Astrocyte of the cerebellum (primary cell): Measurements from ENCODE around the gene MRPL28.

Experiments
- DNase-seq: peaks from one replicate; pipeline ENCODE4 v3.0.0-alpha.2; 2011; ENCODE audit warnings: low read depth
- H3K4me3 ChIP-seq: 2 replicates; pipeline ENCODE4 v1.5.1; 2011; ENCODE audit warnings: mild to moderate bottlenecking, low read depth, low read length, moderate library complexity
- in situ Hi-C: cut with HindIII; loops from 2 replicates; pipeline ENCODE4 v1.10.0; 2017; ENCODE audit warnings: low sequenced_read_pairs
- TF ChIP-seq, protein P1 (sequence below): IDR thresholded peaks from 2 replicates; pipeline ENCODE4 v1.5.1; 2012; ENCODE audit warnings: low read length, low read depth, moderate library complexity, mild to moderate bottlenecking; ENCODE audit errors: missing control alignments

MRPL28 gene

DNA sequence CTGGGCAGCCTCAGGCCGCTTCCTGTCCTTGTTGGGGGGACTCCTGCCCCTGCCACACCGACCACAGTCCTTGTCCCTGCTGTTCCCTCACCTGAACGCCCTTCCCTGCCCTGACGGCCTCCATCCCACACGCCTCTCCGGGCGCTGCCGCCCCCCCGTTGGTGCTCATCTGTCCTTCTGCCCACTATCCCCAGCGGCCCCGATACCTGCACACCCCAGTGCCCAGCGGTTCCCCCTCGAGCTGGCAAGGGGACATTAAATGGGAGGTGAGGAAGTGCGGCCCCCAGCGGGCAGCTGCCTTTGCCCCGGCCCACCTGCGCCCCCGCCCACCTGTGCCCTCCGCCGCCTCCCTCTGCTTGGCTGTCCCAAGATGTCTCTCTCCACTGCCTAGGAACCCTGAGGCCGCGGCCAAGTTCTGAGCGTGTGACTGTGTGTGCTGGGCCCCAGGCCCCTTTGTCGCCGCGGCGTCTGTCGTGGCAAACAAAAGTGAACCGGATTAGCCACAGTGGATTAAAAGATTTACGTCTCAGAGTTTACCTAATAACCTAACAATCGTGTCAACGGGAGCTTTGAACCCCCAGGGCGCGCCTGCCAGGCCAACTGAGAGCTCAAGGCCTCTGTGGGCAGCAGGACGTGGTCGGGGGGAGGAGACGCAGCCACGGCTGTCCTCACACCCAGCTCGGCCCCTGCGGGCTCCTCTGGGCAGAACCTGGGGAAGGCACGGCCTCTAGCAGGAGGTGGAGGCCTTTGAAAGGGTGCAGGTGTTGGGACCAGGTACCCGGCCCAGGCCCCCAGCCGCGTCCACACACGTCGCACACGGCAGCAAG is 10.3 kb downstream of the MRPL28 start:
- DNase-seq = no peak
- TF ChIP-seq, protein P1, sequence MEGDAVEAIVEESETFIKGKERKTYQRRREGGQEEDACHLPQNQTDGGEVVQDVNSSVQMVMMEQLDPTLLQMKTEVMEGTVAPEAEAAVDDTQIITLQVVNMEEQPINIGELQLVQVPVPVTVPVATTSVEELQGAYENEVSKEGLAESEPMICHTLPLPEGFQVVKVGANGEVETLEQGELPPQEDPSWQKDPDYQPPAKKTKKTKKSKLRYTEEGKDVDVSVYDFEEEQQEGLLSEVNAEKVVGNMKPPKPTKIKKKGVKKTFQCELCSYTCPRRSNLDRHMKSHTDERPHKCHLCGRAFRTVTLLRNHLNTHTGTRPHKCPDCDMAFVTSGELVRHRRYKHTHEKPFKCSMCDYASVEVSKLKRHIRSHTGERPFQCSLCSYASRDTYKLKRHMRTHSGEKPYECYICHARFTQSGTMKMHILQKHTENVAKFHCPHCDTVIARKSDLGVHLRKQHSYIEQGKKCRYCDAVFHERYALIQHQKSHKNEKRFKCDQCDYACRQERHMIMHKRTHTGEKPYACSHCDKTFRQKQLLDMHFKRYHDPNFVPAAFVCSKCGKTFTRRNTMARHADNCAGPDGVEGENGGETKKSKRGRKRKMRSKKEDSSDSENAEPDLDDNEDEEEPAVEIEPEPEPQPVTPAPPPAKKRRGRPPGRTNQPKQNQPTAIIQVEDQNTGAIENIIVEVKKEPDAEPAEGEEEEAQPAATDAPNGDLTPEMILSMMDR = no peak
- in situ Hi-C loops = loop anchor here (5.0 kb wide), 1 partner anchor 38 kb away; no protein-coding TSS in a partner anchor
- H3K4me3 ChIP-seq = no peak overlapping the region

DNA sequence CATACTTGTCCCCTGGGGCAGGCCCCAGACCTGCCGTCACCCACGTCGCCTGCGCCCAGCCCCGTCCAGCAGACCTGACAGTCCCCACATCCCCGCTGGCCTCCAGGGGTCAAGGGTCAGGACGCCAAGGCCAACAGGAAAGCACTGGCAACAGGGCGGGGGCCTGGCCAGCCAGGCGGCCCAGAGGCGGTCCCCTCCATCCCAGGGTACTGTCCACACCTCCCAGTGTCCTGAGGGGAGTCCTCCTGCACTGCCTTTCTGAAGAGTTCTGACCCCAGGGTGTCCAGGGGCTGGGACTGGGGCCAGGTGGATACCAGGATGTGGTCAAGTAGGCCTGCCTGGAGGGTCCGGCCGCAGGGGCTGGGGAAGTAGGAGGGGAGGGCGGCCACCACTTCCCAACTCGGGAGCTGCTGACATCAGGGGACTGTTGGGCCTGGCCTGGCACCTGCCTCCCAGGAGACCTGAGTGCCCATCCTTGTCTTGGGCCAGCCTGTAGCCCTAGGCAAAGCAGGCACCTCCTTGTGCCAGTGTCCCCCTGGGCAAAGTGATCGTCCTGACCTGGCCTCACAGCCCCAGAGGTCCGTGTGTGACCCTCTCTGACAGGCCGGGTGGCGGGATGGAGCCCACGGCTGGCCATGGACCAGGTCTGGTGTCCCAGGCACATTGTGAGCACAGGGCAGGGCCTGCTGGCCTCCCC is 11.1 kb downstream of the MRPL28 start:
- TF ChIP-seq, protein P1 = no peak
- H3K4me3 ChIP-seq = no peak overlapping the region
- DNase-seq = no peak
- in situ Hi-C loops = no loop called here

DNA sequence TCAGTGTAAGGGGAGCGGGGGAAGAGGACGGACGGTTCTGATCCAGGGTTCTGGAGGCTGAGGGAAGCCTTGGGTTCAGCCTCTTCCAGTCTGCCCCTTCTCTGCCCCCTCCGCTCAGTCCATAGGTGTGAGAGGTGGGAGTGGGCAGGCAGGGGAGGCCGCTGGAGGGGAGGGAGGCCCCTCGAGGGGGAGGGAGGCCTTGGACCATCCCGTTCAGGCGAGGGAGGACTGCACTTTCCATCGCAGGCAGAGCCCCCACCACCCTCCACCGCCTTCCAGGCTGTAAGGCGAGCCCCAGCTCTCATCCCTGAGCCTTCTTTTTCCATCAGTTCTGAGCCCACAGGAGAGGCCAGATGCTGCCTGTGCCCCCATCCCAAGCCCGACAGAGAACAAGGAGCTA is 13.6 kb downstream of the MRPL28 start:
- TF ChIP-seq, protein P1 = no peak
- no peak for DNase-seq
- H3K4me3 ChIP-seq = no peak overlapping the region
- in situ Hi-C loops = no loop called here

DNA sequence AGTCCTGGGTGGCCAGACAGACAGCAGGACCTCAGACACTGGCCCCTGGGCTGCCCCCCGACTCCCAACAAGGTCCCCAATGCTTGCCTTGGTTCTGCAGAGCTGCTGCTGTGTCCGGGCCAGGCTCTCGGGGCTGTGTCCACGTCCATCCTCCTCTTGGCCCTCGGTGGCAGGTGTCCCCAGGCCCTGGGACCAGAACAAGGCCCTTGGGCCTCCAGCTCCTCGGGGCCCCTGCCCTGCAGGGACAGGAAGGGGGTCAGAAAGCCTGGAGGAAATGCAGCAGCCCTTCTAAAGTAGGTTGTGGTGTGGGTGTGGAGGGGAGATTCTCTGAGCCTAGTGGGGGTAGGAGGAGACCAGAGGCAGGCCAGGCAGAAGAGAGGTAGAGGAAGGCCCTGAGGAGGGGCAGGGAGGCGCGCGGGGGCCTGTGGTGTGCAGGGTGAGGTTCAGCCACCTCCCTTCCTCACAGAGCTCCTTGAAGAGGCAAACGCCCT is 15.3 kb downstream of the MRPL28 start:
- TF ChIP-seq, protein P1 = no peak
- H3K4me3 ChIP-seq = no peak overlapping the region
- no peak for DNase-seq
- in situ Hi-C loops = no loop called here

DNA sequence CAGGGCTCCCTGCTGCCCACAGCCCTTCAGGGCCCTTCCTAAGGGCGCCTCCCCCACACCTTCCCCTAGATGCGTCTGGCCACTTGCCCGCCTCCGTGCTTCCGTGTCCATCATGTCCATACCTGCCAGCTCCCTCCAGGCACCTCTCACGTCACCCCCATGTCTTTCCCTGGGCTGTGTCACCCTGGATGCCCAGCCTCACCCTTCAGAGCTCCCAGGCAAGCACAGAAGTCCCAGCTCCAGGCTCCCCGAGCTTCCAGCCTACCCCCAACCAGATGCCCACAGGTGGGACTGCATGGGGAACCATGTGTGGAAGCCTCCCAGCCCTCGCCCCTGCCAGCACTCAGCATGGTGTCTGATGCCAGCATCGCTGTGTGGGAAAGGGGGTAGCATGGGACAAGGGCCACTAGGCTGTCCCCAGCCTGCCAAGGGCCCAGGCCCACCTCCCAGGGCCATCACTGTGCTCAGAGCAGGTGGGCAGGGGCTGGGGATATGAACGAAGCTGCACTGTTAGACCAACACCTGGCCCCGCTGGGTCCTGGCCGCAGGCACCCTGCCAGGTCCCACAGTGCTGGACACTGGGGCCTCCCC is 16.0 kb downstream of the MRPL28 start:
- no peak for DNase-seq
- in situ Hi-C loops = no loop called here
- no peak overlapping the region for H3K4me3 ChIP-seq
- TF ChIP-seq, protein P1 = no peak
